T-helper 2 cell treated with Interferon-gamma antibody and Interleukin-4, amounts not matched to agents 100 ng/mL and 5 ng/mL, for 36 hours (primary cell): ENCODE measurements around the gene RIT1. TPM values are rescaled to one million over a fixed set of nuclear protein-coding genes. Genes with fewer than 3 reads are reported as not detected.
"Not testable (repeated sequence)": the region's sequence is repeated elsewhere in the genome, so short reads cannot be mapped to it uniquely, and the experiment has no call there.

Experiments used
- intact Hi-C: fragments of 100-400 bp; cut with micrococcal nuclease; formaldehyde crosslinking; loops from one replicate; pipeline ENCODE4 v1.15.1; 2023
- total RNA-seq: library from RNA; stranded (reverse); gene quantifications from 2 replicates; pipeline ENCODE4 v1.2.3, GENCODE V29; 2022

Gene RIT1
- total RNA-seq, 1 donor from 2014 or later: 27.0 TPM

DNA sequence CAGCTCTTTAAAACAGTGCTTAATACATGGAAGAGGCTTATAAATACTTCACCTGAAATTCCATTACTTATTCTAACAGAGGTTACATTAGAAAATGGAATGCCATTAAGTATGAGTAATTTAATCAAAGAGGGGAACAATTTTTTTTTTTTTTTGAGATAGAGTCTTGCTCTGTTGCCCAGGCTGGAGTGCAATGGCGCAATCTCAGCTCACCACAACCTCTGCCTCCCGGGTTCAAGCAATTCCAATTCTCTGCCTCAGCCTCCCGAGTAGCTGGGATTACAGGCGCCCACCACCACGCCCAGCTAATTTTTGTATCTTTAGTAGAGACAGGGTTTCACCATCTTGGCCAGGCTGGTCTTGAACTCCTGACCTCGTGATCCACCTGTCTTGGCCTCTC, 15.5 kb downstream of the RIT1 start:
- intact Hi-C loops: not testable (repeated sequence)

DNA sequence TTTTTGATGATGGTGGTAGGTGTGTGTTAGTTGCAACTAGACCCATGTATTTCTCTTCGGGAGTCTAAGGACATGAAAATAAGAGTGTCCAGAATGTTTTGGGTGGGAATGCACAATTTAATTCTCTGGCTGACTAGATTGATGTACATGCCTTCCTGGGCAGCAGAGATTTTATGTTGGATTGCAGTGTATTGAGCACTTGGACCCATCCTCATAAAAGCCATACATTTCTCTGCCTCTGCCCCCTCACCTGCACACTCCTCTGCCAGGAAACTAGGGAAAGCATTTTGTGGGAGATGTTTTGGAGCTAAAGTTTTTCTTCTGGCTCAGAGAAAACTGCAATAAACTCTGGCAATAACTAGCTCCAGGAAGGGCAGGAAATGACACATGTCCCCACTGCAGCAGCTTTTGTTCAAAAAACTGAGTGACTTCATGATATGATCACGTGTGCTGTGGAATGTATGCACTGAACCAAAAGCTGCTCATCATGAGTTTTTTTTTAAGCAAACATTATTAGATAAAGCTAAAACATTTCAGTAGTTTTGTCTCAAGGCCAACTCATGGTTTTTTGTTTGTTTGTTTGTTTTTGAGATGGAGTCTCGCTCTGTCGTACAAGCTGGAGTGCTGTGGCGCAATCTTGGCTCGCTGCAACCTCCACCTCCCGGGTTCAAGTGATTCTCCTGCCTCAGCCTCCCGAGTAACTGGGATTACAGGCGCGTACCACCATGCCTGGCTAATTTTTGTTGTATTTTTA, 17.6 kb downstream of the RIT1 start:
- intact Hi-C loops: no loop called here

DNA sequence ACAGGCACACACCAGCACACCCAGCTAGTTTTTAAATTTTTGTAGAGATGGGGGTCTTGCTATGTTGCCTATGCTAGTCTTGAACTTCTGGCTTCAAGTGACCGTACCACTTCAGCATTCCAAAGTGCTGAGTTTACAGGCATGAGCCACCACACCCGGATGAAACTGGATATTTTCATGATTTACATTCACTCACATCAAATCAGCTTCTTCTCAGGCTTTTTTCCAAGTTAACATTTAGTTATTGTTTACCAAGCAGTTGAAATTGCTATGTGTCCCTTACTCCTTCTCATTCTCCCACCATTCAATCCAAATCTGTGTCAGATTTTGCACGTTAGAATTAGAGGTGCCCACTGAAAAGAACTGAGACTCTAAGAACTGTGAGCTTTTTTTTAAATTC, 18.4 kb downstream of the RIT1 start:
- intact Hi-C loops: no loop called here

DNA sequence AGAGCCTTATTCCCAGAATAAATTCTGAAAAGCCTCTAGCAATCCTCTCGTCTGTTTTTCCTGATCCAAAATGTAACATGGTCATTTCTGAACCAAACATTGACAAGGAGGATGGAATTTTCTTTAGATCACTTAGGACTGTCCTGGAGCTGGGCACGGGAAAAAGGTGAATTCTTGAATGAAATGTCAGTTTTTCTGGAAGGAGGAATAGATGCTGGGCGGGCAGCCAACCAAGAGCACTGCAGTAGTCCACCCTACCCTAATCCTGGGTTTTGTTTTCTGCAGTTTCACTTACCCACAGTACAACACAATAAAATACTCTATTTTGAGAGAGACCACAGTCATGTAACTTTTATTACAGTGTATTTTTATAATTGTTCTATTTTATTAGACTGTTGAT, 20.9 kb downstream of the RIT1 start:
- intact Hi-C loops: no loop called here

DNA sequence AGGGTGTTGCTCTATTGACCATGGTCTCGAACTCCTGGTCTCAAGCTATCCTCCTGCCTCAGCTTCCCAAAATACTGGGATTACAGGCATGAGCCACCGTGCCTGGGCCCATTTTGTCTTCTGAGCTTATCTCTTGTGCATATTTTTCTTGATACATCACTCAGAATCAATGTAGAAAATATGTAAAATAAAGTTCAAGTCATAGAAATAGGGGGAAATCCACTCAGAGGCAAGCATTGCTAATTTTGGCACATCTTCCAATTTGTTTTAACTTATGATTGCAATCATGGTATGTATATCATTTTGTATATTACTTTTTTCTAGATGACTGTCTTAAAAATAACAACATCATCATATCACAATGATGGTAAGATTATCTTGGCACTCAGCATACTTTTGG, 21.6 kb downstream of the RIT1 start:
- intact Hi-C loops: no loop called here

DNA sequence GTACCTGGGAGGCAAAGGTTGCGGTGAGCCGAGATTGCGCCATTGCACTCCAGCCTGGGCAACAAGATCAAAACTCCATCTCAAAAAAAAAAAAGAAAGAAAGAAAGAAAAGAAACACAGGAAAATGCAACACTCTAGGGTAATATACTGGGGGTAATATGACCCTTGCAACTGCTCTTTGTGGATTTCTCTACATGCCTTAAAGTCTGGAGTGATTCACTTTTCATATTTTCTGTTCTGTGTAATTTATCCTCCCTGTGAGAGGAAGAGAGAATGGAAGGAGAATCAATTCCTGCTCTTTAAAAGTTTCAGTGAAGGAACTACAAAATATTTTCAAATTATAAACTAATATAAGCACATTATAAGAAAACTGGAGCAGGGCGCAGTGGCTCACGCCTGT, 22.7 kb downstream of the RIT1 start:
- intact Hi-C loops: no loop called here

DNA sequence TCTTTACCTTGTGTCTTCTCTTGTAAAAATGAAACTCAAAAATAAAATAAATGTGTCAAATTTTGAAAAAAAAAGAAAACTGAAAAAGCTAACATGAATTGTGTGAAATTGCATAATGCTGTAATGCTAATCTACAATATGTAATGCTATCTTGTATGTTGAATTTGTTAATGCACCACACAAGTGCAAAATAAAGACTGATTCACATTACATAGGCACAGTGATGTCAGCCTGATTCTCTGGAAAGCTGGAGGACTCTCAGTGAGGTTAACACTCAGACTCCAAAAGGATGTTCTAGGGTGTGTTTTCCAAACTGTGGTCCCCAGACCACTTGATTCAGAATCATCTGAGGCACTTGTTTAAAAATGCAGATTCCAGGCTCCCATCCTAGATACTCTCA, 26.2 kb downstream of the RIT1 start:
- intact Hi-C loops: no loop called here

DNA sequence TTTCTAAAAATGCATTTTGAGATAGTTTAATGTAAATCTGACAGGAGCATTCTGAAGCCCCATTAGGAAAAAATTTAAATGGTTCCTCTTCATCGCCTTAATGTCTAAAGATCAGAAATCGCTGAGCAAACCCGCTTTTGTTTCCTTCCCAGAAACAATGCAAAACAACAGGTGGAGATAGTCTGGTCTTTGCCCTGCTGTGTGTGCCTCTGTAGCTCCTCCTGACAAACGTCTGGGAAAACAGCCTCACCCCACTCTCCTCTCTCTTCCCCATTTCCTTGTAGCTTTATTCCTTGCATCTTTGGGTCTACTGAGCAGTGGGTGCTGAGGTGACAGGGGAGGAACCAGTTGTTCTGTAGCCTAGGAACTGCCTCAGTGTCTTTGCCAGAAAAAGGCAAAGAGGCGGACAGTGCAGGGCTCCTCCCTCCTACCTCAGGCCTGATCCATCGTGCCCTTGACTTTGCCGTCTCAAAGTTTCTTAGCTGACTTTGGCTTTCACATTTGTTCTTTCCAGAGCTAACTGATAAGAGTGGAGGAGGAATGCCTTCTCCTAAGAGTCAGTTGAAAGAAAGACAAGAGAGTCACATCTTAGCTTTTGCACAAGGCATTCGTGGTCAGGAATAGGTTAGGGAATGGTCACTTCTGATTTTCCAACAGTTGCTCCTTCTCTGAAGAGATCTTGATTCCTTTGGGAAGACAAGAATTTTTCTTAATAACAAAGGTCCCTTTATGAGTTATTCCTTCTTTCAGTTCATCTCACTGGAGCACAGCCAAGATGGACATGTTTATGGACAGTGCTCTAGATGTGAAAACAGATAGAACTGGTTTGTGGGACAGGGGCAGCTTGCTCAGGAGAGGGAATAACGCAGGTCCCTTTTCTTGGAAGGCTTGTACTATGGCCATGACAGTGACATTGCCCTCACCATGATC, 26.9 kb downstream of the RIT1 start:
- intact Hi-C loops: no loop called here

DNA sequence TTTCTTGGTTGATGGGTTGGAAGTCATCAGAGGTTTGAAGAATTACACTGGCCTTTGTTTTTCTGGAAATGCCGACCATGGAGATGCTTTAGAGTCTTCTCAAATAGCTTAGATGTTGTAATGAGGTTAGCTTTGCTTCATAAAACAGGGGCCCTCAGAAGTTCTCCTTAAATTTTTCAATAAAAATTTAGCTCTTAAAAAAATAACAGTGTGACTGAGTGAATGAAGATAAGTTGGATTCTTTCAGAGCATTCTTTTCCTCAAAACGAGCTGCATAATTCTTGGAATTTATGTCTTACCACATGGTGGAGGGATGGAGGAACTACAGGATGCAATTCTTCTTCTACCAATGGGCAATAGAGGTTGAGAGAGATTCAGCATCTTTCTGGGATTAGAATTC, 28.4 kb downstream of the RIT1 start:
- intact Hi-C loops: no loop called here

DNA sequence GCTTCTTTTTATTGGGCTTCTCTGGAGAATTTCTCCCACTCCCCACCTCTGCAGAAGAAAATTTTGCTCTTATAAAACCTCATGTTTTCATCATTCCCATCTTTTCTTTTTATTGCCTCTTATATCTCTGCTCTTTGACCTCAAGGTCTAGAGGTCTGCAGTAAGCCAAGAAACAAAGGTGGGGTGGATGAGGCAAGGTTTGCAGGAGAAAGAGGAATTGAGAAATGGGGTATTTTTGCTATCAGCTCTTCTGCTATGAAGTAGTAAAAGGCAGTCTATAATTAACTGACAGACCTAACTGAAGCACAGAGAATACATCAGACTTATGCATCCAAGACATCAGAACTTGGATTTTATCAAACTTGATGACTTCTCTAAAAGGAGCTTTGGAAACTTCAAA, 28.9 kb downstream of the RIT1 start:
- intact Hi-C loops: no loop called here

DNA sequence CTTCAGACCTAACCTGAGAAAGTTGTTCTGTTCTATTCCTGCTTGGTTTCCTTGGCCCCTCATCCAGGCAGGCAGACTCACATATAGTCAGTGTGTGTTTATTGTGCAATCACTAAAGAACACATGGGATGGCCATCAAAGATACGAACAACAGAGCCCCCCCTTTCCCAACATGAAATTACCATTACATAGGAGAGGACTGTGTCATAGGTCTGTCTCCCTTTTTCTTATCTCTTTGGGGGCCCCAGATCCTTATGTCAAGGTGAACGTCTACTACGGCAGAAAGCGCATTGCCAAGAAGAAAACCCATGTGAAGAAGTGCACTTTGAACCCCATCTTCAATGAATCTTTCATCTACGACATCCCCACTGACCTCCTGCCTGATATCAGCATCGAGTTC, 30.2 kb downstream of the RIT1 start:
- intact Hi-C loops: no loop called here

DNA sequence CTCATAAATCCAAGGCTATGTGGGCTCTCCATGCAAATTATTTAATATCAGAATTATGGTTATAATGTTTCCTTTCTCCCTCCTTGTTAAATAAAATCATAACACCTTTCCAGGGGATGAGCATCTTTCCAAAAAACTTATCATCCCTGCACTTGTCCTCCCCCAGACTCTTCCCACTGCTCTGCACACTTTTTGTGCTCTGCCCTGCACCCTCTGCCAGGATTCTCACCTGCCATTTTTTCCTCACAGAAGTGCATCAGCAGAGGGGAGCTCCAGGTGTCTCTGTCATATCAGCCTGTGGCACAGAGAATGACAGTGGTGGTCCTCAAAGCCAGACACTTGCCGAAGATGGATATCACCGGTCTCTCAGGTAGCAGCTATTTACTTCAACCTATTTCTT, 30.9 kb downstream of the RIT1 start:
- intact Hi-C loops: no loop called here

DNA sequence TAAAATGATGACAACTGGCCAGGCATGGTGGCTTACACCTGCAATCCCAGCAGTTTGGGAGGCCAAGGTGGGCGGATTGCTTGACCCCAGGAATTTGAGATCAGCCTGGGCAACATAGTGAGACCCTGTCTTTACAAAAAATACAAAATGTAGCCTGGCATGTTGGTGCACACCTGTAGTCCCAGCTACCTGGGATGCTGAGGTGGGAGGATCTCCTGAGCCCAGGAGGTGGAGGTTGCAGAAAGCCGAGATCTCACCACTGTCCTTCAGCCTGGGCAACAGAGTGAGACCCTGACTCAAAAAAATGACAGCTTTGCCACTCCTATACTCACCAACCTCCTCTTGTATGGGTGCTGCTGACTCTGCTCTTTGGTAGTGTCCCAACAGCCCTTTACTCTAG, 33.2 kb downstream of the RIT1 start:
- intact Hi-C loops: no loop called here

DNA sequence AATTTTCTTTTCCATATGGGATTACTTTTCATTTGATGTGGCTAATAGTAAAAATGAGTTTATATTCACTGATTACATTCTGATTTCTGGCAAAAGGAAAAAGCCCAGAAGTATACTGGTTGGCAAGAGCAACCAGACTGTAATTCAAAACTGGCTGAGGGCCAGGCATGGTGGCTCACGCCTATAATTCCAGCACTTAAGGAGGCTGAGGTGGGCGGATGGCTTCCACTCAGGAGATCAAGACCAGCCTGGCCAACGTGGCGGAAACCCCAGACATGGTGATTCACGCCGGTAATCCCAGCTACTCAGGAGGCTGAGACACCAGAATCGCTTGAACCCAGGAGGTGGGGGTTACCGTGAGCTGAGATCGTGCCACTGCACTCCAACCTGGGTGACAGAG, 37.3 kb downstream of the RIT1 start:
- intact Hi-C loops: no loop called here

DNA sequence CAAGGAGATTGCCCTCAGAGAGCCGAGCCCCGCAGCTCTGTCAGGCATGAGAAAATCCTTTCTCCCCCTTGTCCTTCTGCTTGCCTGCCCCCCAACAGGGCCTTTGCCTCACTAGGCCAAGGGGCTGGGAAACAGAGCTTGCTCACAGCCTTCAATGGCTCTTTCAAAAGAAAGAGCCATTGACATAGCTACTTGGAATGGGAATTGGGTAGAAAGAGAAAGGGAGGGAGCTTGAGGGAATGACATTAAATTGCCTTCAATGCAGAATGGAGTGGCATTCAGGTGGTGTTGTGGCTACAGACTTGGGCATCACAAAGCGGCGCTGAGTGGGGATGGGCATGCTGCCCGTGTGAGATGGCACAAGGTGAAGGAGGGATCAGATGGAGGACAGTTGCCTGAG, 38.6 kb downstream of the RIT1 start:
- intact Hi-C loops: no loop called here

DNA sequence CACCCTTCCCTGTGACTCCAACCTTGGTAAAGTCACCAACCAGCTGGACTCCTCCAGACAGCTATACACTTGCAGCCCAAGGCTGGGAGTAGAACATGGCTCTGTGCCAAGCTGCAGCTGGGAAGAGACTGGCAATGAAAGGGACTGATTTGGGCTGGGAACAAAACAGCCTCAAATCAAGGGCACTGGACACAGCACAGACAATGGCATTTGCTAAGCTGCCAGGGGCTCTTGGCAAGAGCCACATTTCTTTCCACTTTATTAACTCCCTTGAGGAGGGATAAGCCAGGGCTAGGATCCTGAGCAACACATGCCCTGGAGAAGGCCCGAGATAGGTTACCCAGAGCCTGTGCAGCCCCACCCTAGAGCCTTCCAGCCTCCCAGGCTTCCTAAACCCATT, 39.8 kb downstream of the RIT1 start:
- intact Hi-C loops: no loop called here

DNA sequence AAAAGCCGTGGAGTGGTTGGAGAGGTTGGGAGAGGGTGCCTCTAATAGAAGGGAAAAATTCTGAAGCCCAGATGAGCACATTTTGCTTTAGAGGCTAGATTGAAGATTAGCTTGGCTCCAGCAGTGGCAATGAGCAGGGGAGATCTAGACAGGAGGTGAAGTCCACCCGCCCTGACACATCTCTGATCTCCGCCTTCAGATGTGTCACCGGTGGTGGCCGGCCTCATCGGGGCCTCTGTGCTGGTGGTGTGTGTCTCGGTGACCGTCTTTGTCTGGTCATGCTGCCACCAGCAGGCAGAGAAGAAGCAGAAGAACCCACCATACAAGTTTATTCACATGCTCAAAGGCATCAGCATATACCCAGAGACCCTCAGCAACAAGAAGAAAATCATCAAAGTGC, 43.4 kb downstream of the RIT1 start:
- intact Hi-C loops: no loop called here

DNA sequence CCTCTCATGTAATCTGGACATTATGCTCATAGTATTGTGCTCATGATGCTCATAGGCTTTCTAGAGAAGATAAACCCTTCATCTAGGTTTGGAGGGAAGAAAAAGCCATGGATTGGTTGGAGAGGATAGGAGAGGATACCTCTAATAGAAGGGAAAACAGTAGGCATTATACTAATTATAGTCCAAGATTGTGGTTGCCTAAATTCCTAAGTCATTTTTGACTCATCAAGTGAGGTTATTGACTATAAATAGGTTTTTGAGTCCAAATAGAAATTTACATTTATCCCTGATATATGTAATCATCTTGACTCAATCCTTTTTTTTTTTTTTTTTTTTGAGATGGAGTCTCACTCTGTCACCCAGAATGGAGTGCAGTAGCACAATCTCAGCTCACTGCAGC, 46.8 kb downstream of the RIT1 start:
- intact Hi-C loops: no loop called here

DNA sequence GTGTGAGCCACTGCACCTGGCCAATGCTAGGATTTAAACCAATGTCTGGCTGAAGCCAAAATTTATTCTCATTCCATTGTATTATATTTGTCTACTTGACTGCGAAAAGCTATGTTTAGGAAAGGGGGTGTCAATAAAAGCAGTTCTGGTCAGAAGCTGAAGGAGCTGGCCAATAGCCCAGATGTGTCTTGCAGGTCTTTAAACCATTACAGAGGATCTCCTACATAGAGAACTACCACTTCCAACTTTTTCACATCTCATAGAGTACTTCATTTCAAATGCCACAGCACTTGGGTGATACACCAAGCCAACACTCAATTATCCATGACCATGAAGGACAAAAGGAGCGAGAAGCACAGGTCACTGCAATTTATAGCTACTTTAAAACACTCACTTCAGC, 49.3 kb downstream of the RIT1 start:
- intact Hi-C loops: no loop called here

DNA sequence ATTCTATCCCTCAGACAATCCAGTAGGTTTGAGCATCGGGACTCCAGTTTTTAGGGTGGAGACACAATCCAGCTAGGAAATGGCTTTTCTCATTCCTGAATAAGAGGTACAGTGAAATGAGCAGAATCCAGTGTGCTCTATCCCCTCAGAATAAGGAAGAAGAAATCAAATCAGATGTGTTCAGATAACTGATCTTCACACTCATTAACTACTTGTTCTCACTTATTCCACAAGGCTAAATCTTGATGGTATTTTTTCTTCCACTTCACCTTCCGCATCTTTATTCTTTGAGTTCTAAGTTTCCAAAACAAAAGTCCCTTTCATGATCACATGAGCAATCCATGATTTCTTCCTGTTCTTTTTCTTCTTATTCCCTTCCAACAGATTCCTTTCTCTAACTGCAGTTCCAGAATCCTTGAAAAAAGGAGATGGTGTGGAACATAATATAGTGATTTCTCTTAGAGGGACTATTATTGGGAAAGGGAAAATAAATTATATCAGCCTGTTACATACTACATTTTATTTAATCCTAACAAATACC, 50.1 kb downstream of the RIT1 start:
- intact Hi-C loops: no loop called here

DNA sequence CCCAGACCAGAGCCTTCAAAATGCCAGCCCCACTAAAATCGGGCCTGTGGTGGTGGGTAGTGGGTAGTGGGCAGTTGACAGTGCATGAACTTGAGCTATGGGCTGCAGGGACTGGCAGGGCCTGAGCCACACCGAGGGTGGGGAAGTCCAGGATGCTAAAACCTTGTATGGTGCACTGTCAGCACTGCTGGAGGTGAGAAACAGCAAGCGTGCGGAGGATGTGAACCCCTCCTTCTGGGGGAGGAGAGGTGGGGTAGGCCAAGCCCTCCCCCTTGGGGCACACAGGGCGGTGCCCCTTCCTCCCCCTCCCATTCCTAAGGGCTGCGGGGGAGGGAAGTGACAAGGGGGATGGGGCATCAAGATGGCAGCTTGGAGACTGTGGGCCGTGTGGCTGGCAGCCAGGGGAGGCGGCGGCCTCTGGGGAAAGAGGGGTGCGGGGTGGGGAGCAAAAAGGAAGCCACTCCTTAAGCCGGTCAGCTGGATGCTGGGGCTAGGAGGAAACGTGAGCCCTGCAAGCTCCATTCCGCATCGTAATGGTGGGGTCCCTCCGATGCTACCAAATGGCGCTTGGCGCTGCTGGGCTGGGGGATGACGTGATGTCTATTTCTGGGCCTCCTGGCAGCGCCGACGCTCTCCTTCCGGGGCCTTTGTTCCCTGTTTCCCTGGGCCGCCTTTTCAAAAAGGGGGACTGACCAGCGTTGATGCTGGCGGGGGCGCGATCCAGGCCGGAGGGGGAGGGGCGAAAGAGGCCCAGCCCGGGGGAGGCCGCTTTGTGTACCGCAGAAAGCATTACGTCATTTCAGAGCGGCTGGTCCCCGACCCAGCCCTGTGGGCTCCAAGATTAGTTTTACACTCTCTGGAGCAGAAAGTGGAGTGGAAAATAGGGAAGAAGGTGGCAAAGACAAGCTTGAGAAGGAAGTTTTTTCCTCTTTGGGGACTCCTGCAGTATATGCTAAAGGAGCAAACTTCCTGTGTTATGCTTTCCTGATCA, 51.0 kb downstream of the RIT1 start:
- intact Hi-C loops: loop anchor here (1.0 to 5.0 kb wide), 5 partner anchors 51 to 773 kb away; partner anchors contain the start of genes KHDC4, RIT1 and YY1AP1
